WTC11 (cell line): ENCODE measurements around the gene MRPL47. TPM values are rescaled to one million over a fixed set of nuclear protein-coding genes. Genes with fewer than 3 reads are reported as not detected.

Experiments used
- ATAC-seq: fragments of 200-7000 bp; cut with Tn5 transposase; 2 replicates; pipeline ENCODE4 v1.10.0; 2021; ENCODE audit warnings: mild to moderate bottlenecking, moderate library complexity
- CTCF ChIA-PET: fragments of 300-600 bp; sonication (Branson Sonifier 250); formaldehyde crosslinking; loops from one replicate; lab custom pipeline; 2021; ENCODE audit warnings: antibody characterized with exemption; lab: Charles Lee
- POLR2A ChIA-PET: fragments of 350-600 bp; sonication (Branson Sonifier 250); formaldehyde crosslinking; loops from one replicate; lab custom pipeline; 2021; ENCODE audit warnings: antibody characterized with exemption; lab: Charles Lee
- DNase-seq: peaks from one replicate; pipeline ENCODE4 v3.0.0; 2021; ENCODE audit warnings: low spot score
- H3K27ac Mint-ChIP-seq: 2 replicates; pipeline ENCODE4 v1.8.0; 2021; ENCODE audit warnings: mixed read lengths
- H3K27me3 Mint-ChIP-seq: 2 replicates; pipeline ENCODE4 v1.8.0; 2021; ENCODE audit warnings: low read depth, mild to moderate bottlenecking, moderate library complexity, mixed read lengths
- H3K36me3 Mint-ChIP-seq: 2 replicates; pipeline ENCODE4 v1.8.0; 2021; ENCODE audit warnings: mixed read lengths
- H3K4me1 Mint-ChIP-seq: 2 replicates; pipeline ENCODE4 v1.8.0; 2022; ENCODE audit warnings: mixed read lengths
- H3K4me3 Mint-ChIP-seq: 2 replicates; pipeline ENCODE4 v1.8.0; 2021; ENCODE audit warnings: mild to moderate bottlenecking, moderate library complexity, mixed read lengths
- H3K9me3 Mint-ChIP-seq: 2 replicates; pipeline ENCODE4 v1.8.0; 2021; ENCODE audit warnings: mixed read lengths
- CDX4 ChIP-seq: fragments of 250-450 bp; sonication (Bioruptor Pico); IDR thresholded peaks from 2 replicates; pipeline ENCODE4 v1.9.0; 2021; ENCODE audit warnings: moderate library complexity, mild to moderate bottlenecking, inconsistent platforms, borderline replicate concordance
- E2F5 ChIP-seq: sonication (generic); formaldehyde crosslinking; IDR thresholded peaks from 2 replicates; pipeline ENCODE4 v1.8.1; 2022; ENCODE audit warnings: mild to moderate bottlenecking, moderate library complexity, missing genetic modification reagents
- EMX1 ChIP-seq: fragments of 250-450 bp; sonication (Bioruptor Pico); IDR thresholded peaks from 2 replicates; pipeline ENCODE4 v1.8.0; 2021; ENCODE audit warnings: mild to moderate bottlenecking
- GABPB1 ChIP-seq: sonication (generic); formaldehyde crosslinking; IDR thresholded peaks from 2 replicates; pipeline ENCODE4 v1.8.1; 2023; ENCODE audit warnings: mild to moderate bottlenecking, missing genetic modification reagents
- MAX ChIP-seq: sonication (generic); formaldehyde crosslinking; IDR thresholded peaks from 2 replicates; pipeline ENCODE4 v1.8.0; 2022; ENCODE audit warnings: mild to moderate bottlenecking, missing genetic modification reagents
- MXD4 ChIP-seq: fragments of 250-450 bp; sonication (Bioruptor Pico); IDR thresholded peaks from 2 replicates; pipeline ENCODE4 v1.8.0; 2021; ENCODE audit warnings: mild to moderate bottlenecking, moderate library complexity, borderline replicate concordance
- NFATC4 ChIP-seq: fragments of 250-450 bp; sonication (Bioruptor Pico); IDR thresholded peaks from 2 replicates; pipeline ENCODE4 v1.9.0; 2021; ENCODE audit warnings: mild to moderate bottlenecking
- PREB ChIP-seq: sonication (generic); formaldehyde crosslinking; IDR thresholded peaks from 2 replicates; pipeline ENCODE4 v1.8.1; 2022; ENCODE audit warnings: mild to moderate bottlenecking, missing genetic modification reagents, moderate library complexity, borderline replicate concordance
- SOX15 ChIP-seq: fragments of 250-450 bp; sonication (Bioruptor Pico); IDR thresholded peaks from 2 replicates; pipeline ENCODE4 v1.9.0; 2021; ENCODE audit warnings: mild to moderate bottlenecking
- SP1 ChIP-seq: sonication (generic); formaldehyde crosslinking; conservative IDR thresholded peaks from 2 replicates; pipeline ENCODE4 v1.8.1; 2022; ENCODE audit warnings: missing genetic modification reagents
- ZNF232 ChIP-seq: sonication (generic); formaldehyde crosslinking; IDR thresholded peaks from 2 replicates; pipeline ENCODE4 v1.8.0; 2022; ENCODE audit warnings: mild to moderate bottlenecking, missing genetic modification reagents
- ZNF671 ChIP-seq: fragments of 250-450 bp; sonication (Bioruptor Pico); IDR thresholded peaks from 2 replicates; pipeline ENCODE4 v1.8.0; 2021; ENCODE audit warnings: mild to moderate bottlenecking
- total RNA-seq: library from RNA; stranded (reverse); gene quantifications from 3 replicates; pipeline ENCODE4 v1.2.3, GENCODE V29; 2021
- TF ChIP-seq, protein P1 (sequence below): sonication (generic); formaldehyde crosslinking; IDR thresholded peaks from 2 replicates; pipeline ENCODE4 v1.8.0; 2022; ENCODE audit warnings: mild to moderate bottlenecking, missing genetic modification reagents
- TF ChIP-seq, protein P2 (sequence below): sonication (generic); formaldehyde crosslinking; IDR thresholded peaks from 2 replicates; pipeline ENCODE4 v1.8.0; 2023; ENCODE audit warnings: missing genetic modification reagents, mild to moderate bottlenecking, borderline replicate concordance
- TF ChIP-seq, protein P3 (sequence below): sonication (generic); formaldehyde crosslinking; IDR thresholded peaks from 2 replicates; pipeline ENCODE4 v1.8.0; 2022; ENCODE audit warnings: mild to moderate bottlenecking, missing genetic modification reagents
- TF ChIP-seq, protein P4 (sequence below): fragments of 250-450 bp; sonication (Bioruptor Pico); IDR thresholded peaks from 2 replicates; pipeline ENCODE4 v1.8.0; 2021; ENCODE audit warnings: mild to moderate bottlenecking
- TF ChIP-seq, protein P5 (sequence below): sonication (generic); formaldehyde crosslinking; IDR thresholded peaks from 2 replicates; pipeline ENCODE4 v1.8.1; 2022; ENCODE audit warnings: missing genetic modification reagents, borderline replicate concordance

The MRPL47 gene
- total RNA-seq, 1 experiment from 2014 or later = 68.9 TPM

DNA sequence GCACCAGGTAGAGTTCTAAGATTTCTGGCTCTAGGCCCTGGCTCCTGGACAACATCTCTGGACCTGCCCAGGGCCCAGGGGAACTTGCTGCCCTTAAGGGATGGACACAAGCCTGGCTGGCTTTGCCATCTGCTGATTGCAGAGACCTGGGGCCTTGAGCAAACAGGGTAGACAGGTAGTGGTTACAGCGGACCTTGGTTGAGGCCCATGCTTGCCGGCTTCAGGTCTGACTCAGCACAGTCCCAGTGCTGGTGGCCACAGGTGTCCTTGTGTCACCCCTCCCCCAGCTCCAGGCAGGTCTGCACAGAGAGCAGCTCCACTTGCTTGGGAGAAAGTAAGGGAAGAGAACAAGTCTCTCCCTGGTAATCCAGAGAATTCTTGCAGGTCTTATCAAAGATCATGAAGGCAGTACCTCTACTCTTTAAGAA, 57.6 kb downstream of the MRPL47 start:
- Mint-ChIP-seq H3K9me3 (no peaks in the 10 kb centered on the region; the same call in 1 of the 2 replicates), H3K27ac (peak overlapping the region; percentile 19; the same call in 1 of the 2 replicates), H3K36me3 (no peaks in the 10 kb centered on the region), H3K4me3 (no peak overlapping the region), H3K4me1 (peaks cover 8% of the 10 kb centered on the region), H3K27me3 (no peaks in the 10 kb centered on the region)
- TF ChIP-seq GABPB1 (no peak), SP1 (no peak), MAX (CRISPR knock-in tag) (no peak), EMX1 (no peak), ZNF671 (CRISPR knock-in tag) (no peak), MXD4 (no peak), CDX4 (CRISPR knock-in tag) (no peak), ZNF232 (CRISPR knock-in tag) (no peak), E2F5 (no peak), NFATC4 (CRISPR knock-in tag) (no peak), SOX15 (CRISPR knock-in tag) (no peak), PREB (no peak)
- TF ChIP-seq, protein P1, sequence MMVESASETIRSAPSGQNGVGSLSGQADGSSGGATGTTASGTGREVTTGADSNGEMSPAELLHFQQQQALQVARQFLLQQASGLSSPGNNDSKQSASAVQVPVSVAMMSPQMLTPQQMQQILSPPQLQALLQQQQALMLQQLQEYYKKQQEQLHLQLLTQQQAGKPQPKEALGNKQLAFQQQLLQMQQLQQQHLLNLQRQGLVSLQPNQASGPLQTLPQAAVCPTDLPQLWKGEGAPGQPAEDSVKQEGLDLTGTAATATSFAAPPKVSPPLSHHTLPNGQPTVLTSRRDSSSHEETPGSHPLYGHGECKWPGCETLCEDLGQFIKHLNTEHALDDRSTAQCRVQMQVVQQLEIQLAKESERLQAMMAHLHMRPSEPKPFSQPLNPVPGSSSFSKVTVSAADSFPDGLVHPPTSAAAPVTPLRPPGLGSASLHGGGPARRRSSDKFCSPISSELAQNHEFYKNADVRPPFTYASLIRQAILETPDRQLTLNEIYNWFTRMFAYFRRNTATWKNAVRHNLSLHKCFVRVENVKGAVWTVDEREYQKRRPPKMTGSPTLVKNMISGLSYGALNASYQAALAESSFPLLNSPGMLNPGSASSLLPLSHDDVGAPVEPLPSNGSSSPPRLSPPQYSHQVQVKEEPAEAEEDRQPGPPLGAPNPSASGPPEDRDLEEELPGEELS (CRISPR knock-in tag) = no peak
- TF ChIP-seq, protein P2, sequence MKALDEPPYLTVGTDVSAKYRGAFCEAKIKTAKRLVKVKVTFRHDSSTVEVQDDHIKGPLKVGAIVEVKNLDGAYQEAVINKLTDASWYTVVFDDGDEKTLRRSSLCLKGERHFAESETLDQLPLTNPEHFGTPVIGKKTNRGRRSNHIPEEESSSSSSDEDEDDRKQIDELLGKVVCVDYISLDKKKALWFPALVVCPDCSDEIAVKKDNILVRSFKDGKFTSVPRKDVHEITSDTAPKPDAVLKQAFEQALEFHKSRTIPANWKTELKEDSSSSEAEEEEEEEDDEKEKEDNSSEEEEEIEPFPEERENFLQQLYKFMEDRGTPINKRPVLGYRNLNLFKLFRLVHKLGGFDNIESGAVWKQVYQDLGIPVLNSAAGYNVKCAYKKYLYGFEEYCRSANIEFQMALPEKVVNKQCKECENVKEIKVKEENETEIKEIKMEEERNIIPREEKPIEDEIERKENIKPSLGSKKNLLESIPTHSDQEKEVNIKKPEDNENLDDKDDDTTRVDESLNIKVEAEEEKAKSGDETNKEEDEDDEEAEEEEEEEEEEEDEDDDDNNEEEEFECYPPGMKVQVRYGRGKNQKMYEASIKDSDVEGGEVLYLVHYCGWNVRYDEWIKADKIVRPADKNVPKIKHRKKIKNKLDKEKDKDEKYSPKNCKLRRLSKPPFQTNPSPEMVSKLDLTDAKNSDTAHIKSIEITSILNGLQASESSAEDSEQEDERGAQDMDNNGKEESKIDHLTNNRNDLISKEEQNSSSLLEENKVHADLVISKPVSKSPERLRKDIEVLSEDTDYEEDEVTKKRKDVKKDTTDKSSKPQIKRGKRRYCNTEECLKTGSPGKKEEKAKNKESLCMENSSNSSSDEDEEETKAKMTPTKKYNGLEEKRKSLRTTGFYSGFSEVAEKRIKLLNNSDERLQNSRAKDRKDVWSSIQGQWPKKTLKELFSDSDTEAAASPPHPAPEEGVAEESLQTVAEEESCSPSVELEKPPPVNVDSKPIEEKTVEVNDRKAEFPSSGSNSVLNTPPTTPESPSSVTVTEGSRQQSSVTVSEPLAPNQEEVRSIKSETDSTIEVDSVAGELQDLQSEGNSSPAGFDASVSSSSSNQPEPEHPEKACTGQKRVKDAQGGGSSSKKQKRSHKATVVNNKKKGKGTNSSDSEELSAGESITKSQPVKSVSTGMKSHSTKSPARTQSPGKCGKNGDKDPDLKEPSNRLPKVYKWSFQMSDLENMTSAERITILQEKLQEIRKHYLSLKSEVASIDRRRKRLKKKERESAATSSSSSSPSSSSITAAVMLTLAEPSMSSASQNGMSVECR = no peak
- TF ChIP-seq, protein P3, sequence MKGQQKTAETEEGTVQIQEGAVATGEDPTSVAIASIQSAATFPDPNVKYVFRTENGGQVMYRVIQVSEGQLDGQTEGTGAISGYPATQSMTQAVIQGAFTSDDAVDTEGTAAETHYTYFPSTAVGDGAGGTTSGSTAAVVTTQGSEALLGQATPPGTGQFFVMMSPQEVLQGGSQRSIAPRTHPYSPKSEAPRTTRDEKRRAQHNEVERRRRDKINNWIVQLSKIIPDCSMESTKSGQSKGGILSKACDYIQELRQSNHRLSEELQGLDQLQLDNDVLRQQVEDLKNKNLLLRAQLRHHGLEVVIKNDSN (CRISPR knock-in tag) = no peak
- TF ChIP-seq, protein P4, sequence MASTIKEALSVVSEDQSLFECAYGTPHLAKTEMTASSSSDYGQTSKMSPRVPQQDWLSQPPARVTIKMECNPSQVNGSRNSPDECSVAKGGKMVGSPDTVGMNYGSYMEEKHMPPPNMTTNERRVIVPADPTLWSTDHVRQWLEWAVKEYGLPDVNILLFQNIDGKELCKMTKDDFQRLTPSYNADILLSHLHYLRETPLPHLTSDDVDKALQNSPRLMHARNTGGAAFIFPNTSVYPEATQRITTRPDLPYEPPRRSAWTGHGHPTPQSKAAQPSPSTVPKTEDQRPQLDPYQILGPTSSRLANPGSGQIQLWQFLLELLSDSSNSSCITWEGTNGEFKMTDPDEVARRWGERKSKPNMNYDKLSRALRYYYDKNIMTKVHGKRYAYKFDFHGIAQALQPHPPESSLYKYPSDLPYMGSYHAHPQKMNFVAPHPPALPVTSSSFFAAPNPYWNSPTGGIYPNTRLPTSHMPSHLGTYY = no peak
- TF ChIP-seq, protein P5, sequence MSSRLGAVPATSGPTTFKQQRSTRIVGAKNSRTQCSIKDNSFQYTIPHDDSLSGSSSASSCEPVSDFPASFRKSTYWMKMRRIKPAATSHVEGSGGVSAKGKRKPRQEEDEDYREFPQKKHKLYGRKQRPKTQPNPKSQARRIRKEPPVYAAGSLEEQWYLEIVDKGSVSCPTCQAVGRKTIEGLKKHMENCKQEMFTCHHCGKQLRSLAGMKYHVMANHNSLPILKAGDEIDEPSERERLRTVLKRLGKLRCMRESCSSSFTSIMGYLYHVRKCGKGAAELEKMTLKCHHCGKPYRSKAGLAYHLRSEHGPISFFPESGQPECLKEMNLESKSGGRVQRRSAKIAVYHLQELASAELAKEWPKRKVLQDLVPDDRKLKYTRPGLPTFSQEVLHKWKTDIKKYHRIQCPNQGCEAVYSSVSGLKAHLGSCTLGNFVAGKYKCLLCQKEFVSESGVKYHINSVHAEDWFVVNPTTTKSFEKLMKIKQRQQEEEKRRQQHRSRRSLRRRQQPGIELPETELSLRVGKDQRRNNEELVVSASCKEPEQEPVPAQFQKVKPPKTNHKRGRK (CRISPR knock-in tag) = no peak
- no peak for DNase-seq
- POLR2A ChIA-PET = interaction anchor here (1.5 kb wide), 1 partner anchor 16 kb away, joined by 4 read pairs; the partner anchor contains the start of gene ACTL6A
- CTCF ChIA-PET = no interaction called here
- peak; percentile 72 for ATAC-seq
